CD14-positive monocyte (primary cell): ENCODE data around the gene RPEL1. TPM values are rescaled to one million over a fixed set of nuclear protein-coding genes. Genes with fewer than 3 reads are reported as not detected.

ENCODE experiments used
- DNase-seq, 3 donors: peaks; one replicate each; pipeline ENCODE4 v3.0.0-alpha.2; 2011 to 2022
- H2AFZ ChIP-seq: 2 replicates; pipeline ENCODE4 v1.6.0; 2012; ENCODE audit warnings: mild to moderate bottlenecking, low read depth, low read length, inconsistent platforms; ENCODE audit not compliant: insufficient read depth, poor library complexity, severe bottlenecking
- H3K27ac ChIP-seq, 2 donors: 1 replicate in 1 of 2; 2 replicates in 1 of 2; pipeline ENCODE4 v1.5.1; 2012 to 2013; ENCODE audit warnings: low read length in 2 of 2, control low read depth in 1 of 2, inconsistent platforms in 1 of 2, low read depth in 1 of 2, mild to moderate bottlenecking in 1 of 2
- H3K27me3 ChIP-seq, 2 donors: one replicate each; pipeline versions ENCODE4 v1.6.0 to v1.6.1; 2011 to 2013; ENCODE audit warnings: low read length in 2 of 2; ENCODE audit not compliant: control insufficient read depth in 2 of 2, insufficient read depth in 2 of 2
- H3K36me3 ChIP-seq, 2 donors: replicated peaks in 1 of 2; 1 replicate in 1 of 2; 2 replicates in 1 of 2; pipeline versions ENCODE4 v1.5.1 to v1.6.1; 2012 to 2013; ENCODE audit warnings: low read length in 2 of 2, control low read depth in 1 of 2, inconsistent platforms in 1 of 2, mild to moderate bottlenecking in 1 of 2; ENCODE audit not compliant: insufficient read depth in 2 of 2, control insufficient read depth in 1 of 2
- H3K4me1 ChIP-seq, 2 donors: 1 replicate in 1 of 2; 2 replicates in 1 of 2; pipeline versions ENCODE4 v1.5.1 to v1.6.1; 2012 to 2013; ENCODE audit warnings: low read length in 2 of 2, control low read depth in 1 of 2, inconsistent platforms in 1 of 2, mild to moderate bottlenecking in 1 of 2, moderate library complexity in 1 of 2; ENCODE audit not compliant: insufficient read depth in 2 of 2, control insufficient read depth in 1 of 2
- H3K4me2 ChIP-seq: replicated peaks from 2 replicates; pipeline ENCODE3; 2012; ENCODE audit warnings: low read length, moderate library complexity, mild to moderate bottlenecking; ENCODE audit not compliant: poor library complexity, severe bottlenecking; ENCODE audit errors: extremely low read depth
- H3K4me3 ChIP-seq, 3 experiments: fragments of 200-600 bp in 1 of 3; sonication (generic) in 1 of 3; replicated peaks in 1 of 3; 1 replicate in 2 of 3; 2 replicates in 1 of 3; pipeline ENCODE4 v1.5.1; 2011 to 2013; ENCODE audit warnings: low read length in 3 of 3, mild to moderate bottlenecking in 3 of 3, control low read depth in 2 of 3, low read depth in 2 of 3, inconsistent platforms in 1 of 3, moderate library complexity in 1 of 3
- H3K79me2 ChIP-seq: 2 replicates; pipeline ENCODE4 v1.6.0; 2012; ENCODE audit warnings: mild to moderate bottlenecking, control low read depth, inconsistent platforms, low read length, moderate library complexity; ENCODE audit not compliant: insufficient read depth
- H3K9ac ChIP-seq: 2 replicates; pipeline ENCODE4 v1.6.0; 2017; ENCODE audit warnings: low read length, mild to moderate bottlenecking; ENCODE audit not compliant: insufficient read depth, poor library complexity, severe bottlenecking
- H3K9me3 ChIP-seq, 2 donors: replicated peaks in 1 of 2; 1 replicate in 1 of 2; 2 replicates in 1 of 2; pipeline versions ENCODE4 v1.5.1 to v1.6.1; 2012 to 2013; ENCODE audit warnings: low read length in 2 of 2, control low read depth in 1 of 2; ENCODE audit not compliant: control insufficient read depth in 1 of 2, insufficient read depth in 1 of 2
- H4K20me1 ChIP-seq: 2 replicates; pipeline ENCODE4 v1.6.0; 2012; ENCODE audit warnings: mild to moderate bottlenecking, low read length, control low read depth, moderate library complexity; ENCODE audit not compliant: insufficient read depth
- H3K27ac Mint-ChIP-seq, 7 donors: one replicate each; pipeline ENCODE4 v1.8.0; 2020; ENCODE audit warnings: mild to moderate bottlenecking in 7 of 7, mixed read lengths in 7 of 7, moderate library complexity in 6 of 7, inconsistent platforms in 2 of 7
- H3K27me3 Mint-ChIP-seq, 3 donors: one replicate each; pipeline ENCODE4 v1.8.0; 2021 to 2022; ENCODE audit warnings: low read depth in 3 of 3, mild to moderate bottlenecking in 3 of 3, mixed read lengths in 3 of 3, moderate library complexity in 3 of 3, inconsistent platforms in 1 of 3
- H3K36me3 Mint-ChIP-seq, 2 donors: one replicate each; pipeline ENCODE4 v1.8.0; 2020; ENCODE audit warnings: mixed read lengths in 2 of 2, inconsistent platforms in 1 of 2, mild to moderate bottlenecking in 1 of 2
- H3K4me1 Mint-ChIP-seq: one replicate; pipeline ENCODE4 v1.8.0; 2020; ENCODE audit warnings: mild to moderate bottlenecking, mixed read lengths
- H3K4me3 Mint-ChIP-seq, 2 donors: one replicate each; pipeline ENCODE4 v1.8.0; 2020; ENCODE audit warnings: mild to moderate bottlenecking in 2 of 2, mixed read lengths in 2 of 2, moderate library complexity in 1 of 2
- H3K9me3 Mint-ChIP-seq, 7 donors: one replicate each; pipeline ENCODE4 v1.8.0; 2020 to 2022; ENCODE audit warnings: mixed read lengths in 7 of 7, mild to moderate bottlenecking in 6 of 7, moderate library complexity in 6 of 7, inconsistent platforms in 2 of 7
- CTCF ChIP-seq: fragments of 200-600 bp; IDR thresholded peaks from one replicate; pipeline ENCODE4 v1.8.0; 2022; ENCODE audit warnings: antibody characterized with exemption, mild to moderate bottlenecking
- whole genome bisulfite sequencing: methylation state at CpG from one replicate; pipeline ENCODE4 v1.1.5; 2013; ENCODE audit warnings: missing lambda C conversion rate; ENCODE audit not compliant: insufficient coverage; 5-methylcytosine and 5-hydroxymethylcytosine counted together
- intact Hi-C, 2 donors: fragments of 100-400 bp; cut with micrococcal nuclease; formaldehyde crosslinking; loops; one replicate each; pipeline versions ENCODE4 v1.15.0 to v1.15.1; 2023
- polyA plus RNA-seq, 3 donors: library from polyadenylated mRNA; depleted of rRNA in 1 of 3; unstranded in 2 of 3; stranded (reverse) in 1 of 3; fragments of 300-500 nt in 2 of 3; fragments of >200 nt in 1 of 3; fragmentation: Illumina TruSeq in 2 of 3; gene quantifications; 1 replicate in 2 of 3; 2 replicates in 1 of 3; pipeline ENCODE4 v1.2.3, GENCODE V29; 2012 to 2021

RPEL1 gene
- polyA plus RNA-seq, 3 donors, result not detected

GRCh38 chr10:103225939-103226338 lies 19.7 kb upstream of the RPEL1 start:
- H3K4me1 ChIP-seq, result peaks cover 53 to 68% of the 10 kb centered on the region in 2 donors
- H2AFZ ChIP-seq, result no peak overlapping the region
- H3K27ac Mint-ChIP-seq, result peak overlapping the region; percentile 62 to 88 (median 85)
- H3K9me3 ChIP-seq, result peaks cover 17 to 22% of the 10 kb centered on the region in 2 donors
- H3K36me3 Mint-ChIP-seq, result peaks cover 6% of the 10 kb centered on the region in 2 donors
- peaks cover 19 to 34% (median 23%) of the 10 kb centered on the region in 7 donors for H3K9me3 Mint-ChIP-seq
- TF ChIP-seq CTCF, result no peak
- H3K27me3 Mint-ChIP-seq, result peaks cover 0 to 1% (median 0%) of the 10 kb centered on the region in 3 donors
- H3K4me3 Mint-ChIP-seq, result peak overlapping the region; percentile 17 to 64
- no peaks in the 10 kb centered on the region for H3K79me2 ChIP-seq
- peak overlapping the region; percentile 67 to 74 for H3K27ac ChIP-seq
- no peaks in the 10 kb centered on the region for H4K20me1 ChIP-seq
- H3K4me1 Mint-ChIP-seq, result peaks cover 60% of the 10 kb centered on the region
- no peaks in the 10 kb centered on the region for H3K36me3 ChIP-seq
- DNase-seq, result peak; percentile 29 to 50 (median 31)
- intact Hi-C loops, result loop anchor here in 1 of 2 donors (2.0 kb wide), 1 partner anchor 15 kb away; no protein-coding TSS in a partner anchor
- no peaks in the 10 kb centered on the region for H3K27me3 ChIP-seq
- H3K9ac ChIP-seq, result no peak overlapping the region
- peak overlapping the region in 1 of 3 experiments; percentile 27 for H3K4me3 ChIP-seq
- H3K4me2 ChIP-seq, result peak overlapping the region; percentile 38

GRCh38 chr10:103227416-103227815 lies 18.3 kb upstream of the RPEL1 start:
- Mint-ChIP-seq H3K36me3 (peaks cover 6% of the 10 kb centered on the region in 2 donors), H3K4me1 (peaks cover 57% of the 10 kb centered on the region), H3K27me3 (peaks cover 0 to 1% (median 0%) of the 10 kb centered on the region in 3 donors), H3K9me3 (peaks cover 17 to 27% (median 20%) of the 10 kb centered on the region in 7 donors), H3K27ac (no peak overlapping the region), H3K4me3 (no peak overlapping the region)
- intact Hi-C loops, result loop anchor here in 1 of 2 donors (2.0 kb wide), 1 partner anchor 13 kb away; no protein-coding TSS in a partner anchor
- Histone ChIP-seq H3K79me2 (no peaks in the 10 kb centered on the region), H3K4me1 (peaks cover 53 to 68% of the 10 kb centered on the region in 2 donors), H4K20me1 (no peaks in the 10 kb centered on the region), H3K4me3 (no peak overlapping the region), H3K9ac (no peak overlapping the region), H3K36me3 (no peaks in the 10 kb centered on the region), H2AFZ (no peak overlapping the region), H3K4me2 (no peak overlapping the region), H3K27me3 (no peaks in the 10 kb centered on the region), H3K9me3 (peaks cover 17 to 22% of the 10 kb centered on the region in 2 donors), H3K27ac (peak overlapping the region in 1 of 2 donors; percentile 74)
- WGBS, result no CpG with 5 or more reads among the region's 1 CpG
- no peak for TF ChIP-seq CTCF
- no peak for DNase-seq
